Mucosa of gallbladder (tissue), 1 donor: ENCODE results near the gene REEP5. TPM values are rescaled to one million over a fixed set of nuclear protein-coding genes. Genes with fewer than 3 reads are reported as not detected.
A peak's percentile ranks its signal among the peaks of the same experiment; 100 is the strongest.
"Not testable (repeated sequence)": the region's sequence is repeated elsewhere in the genome, so short reads cannot be mapped to it uniquely, and the experiment has no call there.

Source experiments
- DNase-seq: peaks from one replicate; pipeline ENCODE4 v3.0.0-alpha.2; 2020; ENCODE audit warnings: low spot score
- total RNA-seq: library from RNA; stranded (reverse); gene quantifications from one replicate; pipeline ENCODE4 v1.2.1, GENCODE V29; 2021
- donor health status: DM: no; HTN: no; CAD: no.

Gene REEP5
- total RNA-seq, 1 donor from 2014 or later = 104 TPM

DNA sequence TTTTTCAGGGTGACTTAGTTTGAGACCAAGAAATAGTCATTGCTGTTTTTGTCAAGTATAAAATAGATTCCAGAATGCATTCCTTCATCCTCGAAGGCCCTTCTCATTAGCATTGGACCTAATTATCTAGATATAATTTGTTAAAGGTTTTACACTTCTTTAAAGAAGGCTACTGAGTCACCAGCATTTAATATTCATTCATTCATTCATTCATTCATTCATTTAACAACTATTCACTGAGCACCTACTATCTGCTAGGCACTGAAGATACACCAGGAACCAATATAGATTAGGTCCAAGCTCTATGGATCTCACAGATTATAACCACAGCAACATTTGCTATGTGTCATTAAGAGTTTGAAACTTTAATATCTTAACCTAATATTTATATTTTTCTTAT, 11.1 kb upstream of the REEP5 start:
- DNase-seq = no peak

DNA sequence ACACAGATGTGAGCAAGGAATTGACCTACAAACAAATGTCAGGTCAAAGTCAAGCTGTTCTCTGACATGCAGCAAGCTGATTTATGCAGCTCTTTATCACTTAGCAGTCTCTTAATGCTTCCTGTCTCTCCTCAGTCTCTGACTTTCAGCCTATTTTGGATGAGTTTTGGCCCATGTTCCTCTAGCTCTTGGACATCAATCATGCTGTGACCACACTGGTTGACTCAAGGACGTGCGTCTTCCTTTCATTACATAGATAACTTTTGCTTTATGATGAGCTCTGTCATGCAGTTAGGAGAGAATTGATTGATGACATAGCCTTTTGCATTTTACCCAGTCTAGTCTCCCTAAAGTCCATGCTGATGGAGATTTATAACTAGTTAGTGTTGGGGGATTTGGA, 9.4 kb upstream of the REEP5 start:
- DNase-seq = no peak

DNA sequence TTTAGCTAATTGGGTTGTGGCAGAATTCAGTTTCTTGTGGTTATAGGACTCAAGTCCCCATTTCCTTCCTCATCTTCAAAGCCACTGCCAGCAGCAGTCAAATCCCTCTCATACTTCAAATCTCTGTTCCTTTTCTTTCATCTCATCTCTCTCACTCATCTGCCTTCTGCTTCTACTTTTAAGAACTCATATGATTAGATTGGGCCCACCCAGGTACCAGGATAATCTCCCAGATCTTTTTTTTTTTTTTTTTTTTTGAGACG, 8.0 kb upstream of the REEP5 start:
- DNase-seq = no peak

DNA sequence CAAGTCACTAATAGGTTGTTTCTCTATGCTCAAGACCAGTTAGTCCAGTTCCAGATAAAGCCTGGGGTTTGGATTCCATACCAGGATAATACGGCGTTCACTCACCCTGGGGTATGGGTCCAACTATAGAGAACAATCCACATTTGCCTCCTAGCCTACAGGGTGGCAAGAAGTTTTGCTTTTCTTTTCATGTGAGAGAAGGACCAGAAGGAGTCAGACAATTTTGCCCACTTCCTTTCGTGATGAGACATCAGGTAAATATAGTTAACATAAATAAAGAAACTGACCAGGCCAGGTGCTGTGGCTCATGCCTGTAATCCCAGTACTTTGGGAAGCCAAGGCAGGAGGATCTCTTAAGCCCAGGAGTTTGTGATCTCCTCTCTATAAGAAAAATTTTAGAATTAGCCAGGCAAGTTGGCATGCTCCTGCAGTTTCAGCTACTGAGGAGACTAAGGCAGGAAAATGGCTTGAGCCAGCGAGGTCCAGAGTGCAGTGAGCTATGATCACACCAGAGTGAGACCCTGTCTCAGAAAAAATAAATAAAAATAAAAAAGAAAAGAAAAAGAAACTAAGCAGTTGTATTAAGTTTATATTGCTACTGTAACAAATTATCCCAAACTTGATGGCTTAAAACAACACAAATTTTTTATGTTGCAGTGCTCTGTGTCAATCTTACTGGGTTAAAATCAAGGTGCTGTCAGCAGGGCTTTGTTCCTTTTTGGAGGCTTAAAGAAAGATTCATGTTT, 7.5 kb upstream of the REEP5 start:
- no peak for DNase-seq

DNA sequence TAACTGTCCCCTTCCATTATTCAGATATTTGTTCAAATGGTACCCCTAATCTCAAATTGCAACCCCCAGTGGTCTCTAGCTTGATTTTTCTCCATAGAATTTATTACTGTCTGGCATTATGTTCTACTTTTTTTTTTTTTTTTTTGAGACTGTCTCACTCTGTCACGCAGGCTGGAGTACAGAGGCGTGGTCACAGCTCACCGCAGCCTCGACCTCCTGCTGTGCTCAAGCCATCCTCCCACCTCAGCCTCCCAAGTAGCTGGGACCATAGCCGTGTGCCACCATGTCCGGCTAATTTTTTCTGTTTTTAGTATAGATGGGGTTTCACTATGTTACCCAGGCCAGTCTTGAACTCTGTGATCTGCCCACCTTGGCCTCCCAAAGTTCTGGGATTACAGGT, 2.0 kb upstream of the REEP5 start:
- no peak for DNase-seq

DNA sequence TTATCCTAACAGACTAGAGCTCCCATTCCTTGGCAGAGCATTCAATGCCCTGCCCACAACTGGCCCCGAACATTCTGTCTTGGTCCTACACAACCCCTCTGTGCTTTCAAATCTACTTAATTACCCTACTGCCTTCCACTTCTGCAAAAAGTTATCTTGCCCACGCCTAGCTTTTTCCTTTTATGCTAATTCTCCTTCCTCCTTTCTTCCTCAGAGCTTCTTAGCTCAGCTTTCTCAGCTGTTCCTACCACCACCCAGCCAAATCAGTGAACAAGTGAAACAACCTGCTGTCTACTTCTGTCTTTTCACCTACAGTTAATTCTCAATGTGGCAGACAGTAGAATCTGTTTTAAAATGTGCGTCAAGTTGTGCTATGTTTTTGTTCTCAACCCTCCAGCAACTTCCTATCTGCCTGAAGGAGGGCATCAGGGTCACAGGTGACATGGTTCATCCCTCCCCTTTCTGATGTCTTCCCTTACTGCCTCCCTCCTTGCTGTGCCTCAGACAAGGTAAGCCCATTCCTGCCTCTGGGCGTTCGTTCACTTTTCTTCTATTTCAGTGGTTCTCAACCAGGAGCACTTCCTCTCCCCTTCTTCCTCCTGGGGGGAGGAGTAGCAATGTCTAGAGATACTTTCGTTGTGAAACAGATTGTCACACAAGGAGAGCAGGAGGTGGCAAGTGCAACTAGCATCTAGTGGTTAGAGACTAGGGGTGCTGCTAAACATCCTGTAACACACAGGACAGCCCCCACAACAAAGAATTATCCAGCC, 1.3 kb upstream of the REEP5 start:
- no peak for DNase-seq

DNA sequence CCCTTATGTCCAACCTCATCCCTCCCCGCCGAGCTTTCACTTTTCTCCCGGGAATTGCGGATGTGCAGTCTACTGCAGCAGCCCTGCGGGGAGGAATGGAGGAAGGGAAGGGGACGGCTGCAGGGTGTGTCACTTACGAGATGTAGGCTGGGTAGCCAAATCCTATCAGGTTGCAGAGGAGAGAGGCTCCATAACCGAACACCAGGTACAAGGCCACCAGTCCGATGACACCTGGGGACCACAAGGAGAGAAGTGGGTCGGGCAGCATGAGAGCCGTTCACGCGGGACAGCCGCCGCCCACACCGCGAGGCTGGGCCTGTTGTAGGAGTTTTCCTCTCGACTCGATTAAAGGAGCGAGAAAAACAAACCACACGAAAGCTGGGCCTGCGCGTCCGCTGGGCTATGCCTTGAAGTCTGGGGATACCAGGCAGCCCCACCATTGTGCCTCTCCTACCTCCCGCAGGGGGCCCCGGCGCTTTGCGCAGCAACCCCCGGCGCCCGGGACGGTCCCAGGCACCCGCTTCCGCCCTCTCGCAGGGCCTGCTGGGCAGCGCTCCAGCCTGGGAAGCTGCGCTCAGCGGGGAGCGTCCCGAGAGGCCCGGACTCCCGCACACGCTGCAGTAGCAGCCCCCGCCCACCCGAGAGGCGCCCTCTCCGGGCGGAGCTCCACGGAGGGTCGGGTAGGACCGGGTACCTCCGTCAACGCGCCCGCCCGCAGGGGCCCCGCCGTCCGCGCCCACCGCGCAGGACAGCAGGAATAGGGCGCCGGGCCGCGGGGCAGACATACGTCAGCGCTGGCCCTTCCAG, 798 bp downstream of the REEP5 start:
- DNase-seq = peak; percentile 54

DNA sequence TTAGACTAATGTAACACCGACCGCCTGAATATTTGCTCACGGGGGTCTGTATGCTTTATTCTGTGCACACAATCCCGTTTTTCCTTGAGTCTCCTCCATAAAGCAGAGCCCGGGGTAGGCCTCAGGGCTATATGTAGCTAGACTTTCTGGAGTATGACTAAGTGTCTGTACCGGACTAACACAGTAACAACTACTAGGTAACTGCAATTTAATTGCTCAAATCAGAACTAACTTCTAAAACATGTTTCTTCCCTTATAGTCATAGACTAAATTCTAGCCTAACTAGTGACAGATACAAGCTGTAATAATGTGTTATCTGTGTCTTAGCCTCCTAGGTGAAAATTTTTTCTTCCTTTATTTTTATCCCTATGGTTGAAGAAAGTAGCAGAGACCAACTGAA, 2.1 kb downstream of the REEP5 start:
- DNase-seq = no peak

DNA sequence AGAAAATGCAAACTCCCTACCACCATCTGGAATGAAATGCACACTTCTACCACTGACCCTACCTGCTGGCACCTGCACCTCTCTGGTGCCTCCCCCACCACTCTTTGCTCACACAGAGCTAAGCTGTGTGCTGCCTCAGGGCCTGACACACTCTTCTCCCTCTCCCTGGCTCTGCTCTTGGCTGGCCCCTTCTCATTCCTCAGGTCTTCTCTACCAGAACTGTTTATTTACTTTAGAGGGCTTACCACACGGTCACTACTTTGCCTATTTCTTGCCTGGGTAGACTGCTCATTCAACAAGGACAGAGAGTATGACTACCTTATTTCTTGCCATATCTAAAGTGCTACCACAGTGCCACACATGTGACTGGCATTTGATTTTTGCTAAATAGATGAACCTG, 3.3 kb downstream of the REEP5 start:
- no peak for DNase-seq

DNA sequence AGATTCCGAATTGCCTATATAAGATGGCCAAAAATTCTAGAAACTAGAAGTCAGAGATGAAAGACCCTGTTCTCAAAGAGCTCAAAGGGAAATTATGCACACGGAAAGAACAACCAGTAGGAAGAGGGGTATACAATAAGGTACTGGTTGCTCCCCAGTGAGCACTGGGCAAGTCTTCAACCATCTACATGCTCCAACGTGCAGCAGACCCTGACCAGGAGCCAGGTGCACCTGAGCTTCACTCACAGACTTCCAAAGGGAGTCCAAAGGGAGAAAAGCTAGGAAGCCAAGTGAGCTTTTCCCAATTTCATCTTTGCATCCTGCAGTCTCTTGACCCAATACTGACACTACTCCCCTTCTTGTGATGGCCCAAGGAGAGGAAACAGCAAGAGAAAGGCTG, 3.9 kb downstream of the REEP5 start:
- DNase-seq = no peak

DNA sequence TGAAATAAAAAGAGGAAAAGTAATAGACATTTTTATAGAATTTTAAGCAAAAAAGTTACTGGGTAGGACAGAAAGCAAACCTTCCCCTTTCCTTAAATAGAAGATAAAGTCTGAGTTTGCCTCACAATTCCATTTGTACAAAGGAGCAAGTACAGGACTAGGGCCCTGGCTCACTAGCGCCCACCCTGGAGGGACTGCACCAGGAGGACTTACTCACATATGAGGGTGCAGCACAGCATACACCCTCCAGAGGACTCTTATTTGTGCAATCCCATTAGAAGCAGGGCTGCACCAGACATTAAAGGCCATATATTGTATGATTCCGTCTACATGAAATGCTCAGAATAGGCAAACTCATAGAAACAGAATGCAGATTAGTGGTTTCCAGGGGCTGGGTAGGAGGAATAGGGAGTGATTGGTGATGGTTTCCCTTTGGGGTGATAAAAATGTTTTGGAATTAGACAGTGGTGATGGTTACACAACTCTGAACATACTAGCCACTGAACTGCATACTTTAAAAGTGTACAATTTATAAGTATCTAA, 4.5 kb downstream of the REEP5 start:
- no peak for DNase-seq

DNA sequence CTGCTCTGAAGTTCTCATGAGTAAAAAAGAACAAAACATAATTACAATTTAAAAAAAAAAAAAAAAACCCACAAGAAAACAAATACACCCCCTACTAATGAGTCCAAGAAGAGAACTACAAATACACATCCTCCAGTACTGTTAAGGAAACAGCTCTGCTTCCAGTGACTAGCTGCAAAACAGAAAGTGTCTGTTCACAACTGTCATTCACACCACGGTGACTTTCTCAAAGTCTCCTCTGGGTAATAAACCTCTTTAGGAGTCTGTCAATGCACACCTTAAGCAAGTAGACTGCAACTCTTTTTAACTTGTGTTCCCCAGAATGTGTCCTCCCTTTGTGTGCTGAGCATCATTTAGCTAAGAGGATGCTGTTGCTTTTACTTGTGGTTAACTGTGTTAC, 6.2 kb downstream of the REEP5 start:
- DNase-seq = no peak

DNA sequence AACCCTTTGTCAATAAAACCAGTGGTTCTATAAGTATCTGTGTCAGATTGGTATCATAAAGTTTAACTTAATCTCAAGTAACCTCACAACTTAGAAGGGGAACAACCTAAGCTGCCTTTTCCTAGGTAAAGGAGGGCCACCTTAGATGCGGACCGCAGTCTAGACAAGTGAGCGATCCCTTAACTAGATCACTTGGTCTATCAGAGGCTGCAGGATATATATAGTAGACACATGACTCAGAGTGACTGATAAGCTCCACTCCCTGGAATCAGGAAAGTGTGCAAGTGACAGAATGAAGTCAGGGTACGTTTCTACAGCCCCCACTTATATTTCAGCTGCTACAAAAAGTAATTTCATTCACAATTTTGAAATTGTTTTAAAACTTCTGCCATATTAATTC, 7.4 kb downstream of the REEP5 start:
- DNase-seq = no peak

DNA sequence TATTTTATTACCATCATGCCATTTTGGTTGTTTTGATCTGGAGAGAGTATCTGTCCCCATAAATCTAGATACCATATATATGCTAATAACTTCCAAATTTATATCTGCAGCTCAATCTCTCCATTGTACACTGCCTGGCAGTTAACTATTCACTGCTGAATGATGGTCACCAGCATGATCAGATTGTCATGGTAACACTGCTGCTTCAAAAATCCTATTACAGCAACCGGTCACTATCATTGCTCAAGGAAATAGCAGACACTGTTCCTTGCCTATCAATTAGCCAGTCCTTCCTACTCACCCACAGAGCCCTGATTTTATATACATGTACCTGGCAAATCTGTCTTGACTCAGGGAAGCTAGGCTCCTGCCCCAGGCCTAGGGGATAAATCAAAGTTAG, 11.5 kb downstream of the REEP5 start:
- no peak for DNase-seq

DNA sequence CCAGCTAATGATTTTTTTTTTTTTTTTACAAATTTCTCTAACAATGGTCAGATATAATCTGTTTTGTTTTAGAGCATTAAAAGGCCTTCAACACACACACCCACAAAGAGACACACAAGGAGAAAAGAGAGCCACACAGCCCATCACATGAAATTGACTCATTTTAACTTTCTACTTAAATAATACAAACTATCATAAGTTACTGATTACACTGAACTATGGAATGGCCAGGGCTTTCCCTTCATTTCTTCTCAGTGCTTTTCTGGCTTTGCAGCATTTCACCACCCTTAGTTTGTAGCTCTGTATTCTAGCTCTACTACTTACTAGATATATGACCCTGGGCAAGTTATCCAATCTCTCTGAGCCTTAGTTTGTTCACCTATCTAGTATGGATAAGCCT, 13.2 kb downstream of the REEP5 start:
- no peak for DNase-seq

DNA sequence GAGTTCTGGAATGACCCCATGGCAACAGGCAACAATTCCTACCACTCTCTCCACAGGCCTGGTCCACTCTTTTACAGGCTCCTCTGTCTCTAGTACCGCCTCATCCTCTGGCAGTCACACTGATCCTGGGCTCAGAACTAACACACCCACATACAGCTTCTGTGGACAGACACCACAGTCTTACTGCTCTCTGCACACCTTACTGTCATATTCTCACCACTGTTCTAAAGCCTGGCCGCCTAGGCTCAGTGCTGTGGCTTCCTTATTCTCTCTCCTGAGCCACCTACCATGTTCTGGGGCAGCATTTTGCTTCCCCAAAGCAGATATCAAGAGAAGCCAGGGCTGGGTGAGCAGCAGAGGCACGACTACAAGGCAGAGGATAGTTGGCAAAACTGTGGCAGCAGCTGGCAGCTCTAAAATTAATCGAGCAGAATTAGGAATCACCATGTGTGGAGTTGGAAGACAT, 14.8 kb downstream of the REEP5 start:
- DNase-seq = no peak

DNA sequence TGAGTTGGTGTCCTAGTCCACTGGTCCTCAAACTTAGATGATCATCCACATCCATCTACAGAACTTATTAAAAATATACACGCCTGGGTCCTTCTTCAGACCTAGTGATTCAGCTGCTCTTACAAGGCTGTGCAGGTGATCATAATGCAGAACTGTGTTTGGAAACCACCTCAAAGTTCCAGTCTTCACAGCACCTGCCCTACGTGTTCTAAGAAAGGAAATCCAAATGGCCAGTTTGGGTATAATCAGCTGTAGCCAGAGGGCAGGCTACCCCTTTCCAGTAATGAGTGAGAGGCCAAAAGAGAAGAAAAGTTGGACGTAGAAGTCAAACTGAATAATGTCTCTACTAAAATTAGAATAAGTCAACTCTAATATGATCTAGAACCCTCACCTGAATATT, 15.4 kb downstream of the REEP5 start:
- no peak for DNase-seq

DNA sequence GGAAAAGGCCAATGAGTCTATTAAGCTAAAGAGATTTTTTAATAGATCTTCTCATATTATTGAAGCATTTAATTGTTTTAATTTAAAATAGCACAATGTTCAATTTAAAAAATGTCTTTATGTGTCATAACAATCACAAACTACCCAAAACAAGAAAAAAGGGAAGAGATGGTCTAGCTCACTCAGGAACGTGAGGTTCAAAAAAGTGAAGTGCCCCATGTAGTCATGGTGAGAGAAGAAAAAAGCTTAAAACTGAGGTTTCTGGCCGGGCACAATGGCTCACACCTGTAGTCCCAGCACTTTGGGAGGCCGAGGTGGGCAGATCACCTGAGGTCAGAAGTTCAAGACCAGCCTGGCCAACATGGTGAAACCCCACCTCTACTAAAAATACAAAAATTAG, 17.0 kb downstream of the REEP5 start:
- DNase-seq = not testable (repeated sequence)

DNA sequence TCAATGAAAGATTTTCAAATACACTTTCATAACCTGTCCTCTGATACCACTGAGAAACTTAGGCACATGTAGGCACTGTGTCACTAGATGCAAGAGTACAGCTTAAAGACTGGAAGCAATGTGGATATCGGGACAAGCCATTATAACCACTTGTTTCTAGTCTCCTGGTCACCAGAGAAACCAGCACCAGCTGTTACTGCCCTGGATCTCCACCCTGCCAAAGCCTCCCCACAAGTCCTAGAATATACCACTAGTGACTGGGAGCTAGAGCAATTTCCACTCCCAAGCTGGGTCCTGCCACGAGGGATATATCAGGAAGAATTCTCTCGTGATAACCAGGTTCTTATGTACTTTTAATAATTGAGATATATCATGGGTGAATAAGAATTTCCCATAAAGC, 19.5 kb downstream of the REEP5 start:
- no peak for DNase-seq

DNA sequence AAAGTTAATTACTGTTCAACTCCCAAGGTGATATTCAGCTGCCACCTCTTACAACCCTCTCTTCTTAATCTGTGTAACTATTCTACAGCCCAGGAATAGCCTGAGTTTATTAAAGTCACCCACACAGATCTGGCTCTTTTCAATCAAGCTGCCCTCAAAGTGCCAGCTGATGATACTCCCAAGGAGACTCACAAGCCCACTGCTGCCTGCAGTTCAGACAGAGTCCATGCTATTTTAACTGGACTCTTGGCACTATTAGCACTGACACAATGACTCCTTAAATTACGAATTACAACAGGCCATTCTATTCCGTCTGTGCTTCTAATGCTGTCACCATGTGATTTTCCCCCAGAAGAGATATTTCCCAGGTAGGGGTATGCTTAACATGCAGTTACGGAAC, 26.3 kb downstream of the REEP5 start:
- no peak for DNase-seq

DNA sequence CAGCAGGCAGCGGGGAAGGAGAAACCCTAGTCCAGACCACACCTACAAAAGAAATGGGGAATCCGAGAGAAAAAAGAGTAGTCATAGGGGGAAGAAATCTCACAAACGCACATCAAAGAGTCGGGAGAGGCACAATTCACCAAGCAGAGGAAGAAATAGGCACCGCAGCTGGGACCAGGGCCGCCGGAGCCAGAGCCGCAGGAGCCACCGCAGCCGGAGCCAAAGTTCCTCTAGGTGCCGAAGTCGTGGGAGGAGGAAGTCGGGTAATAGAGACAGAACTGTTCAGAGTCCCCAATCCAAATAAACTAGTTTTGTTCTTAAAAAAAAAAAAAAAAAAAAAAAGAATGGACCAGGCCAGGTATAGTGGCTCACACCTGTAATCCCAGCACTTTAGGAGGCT, 29.3 kb downstream of the REEP5 start:
- no peak for DNase-seq

DNA sequence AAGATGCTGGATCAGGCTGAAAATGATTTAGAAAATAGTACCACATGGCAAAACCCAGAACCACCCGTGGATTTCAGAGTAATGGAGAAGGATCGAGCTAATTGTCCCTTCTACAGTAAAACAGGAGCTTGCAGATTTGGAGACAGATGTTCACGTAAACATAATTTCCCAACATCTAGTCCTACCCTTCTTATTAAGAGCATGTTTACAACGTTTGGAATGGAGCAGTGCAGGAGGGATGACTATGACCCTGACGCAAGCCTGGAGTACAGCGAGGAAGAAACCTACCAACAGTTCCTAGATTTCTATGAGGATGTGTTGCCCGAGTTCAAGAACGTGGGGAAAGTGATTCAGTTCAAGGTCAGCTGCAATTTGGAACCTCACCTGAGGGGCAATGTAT, 30.0 kb downstream of the REEP5 start:
- not testable (repeated sequence) for DNase-seq

DNA sequence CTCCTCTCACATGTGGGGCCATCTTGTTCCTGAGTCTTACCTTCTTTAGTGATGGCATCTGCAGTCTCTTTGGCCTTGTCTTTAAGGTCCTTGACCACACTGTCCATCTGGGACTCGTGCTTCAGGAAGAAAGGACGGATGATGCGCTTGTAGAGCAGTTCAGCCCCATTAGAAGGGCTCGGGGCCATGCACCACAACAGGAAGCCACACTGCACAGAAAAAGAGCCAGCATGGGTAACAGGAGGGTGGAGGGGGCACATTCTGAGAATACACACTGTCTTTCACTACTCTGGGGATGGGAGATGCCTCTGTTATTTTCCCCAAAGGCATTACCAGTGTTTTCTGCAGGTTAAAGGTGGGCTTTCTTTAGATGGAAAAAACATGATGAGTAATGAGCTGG, 35.1 kb downstream of the REEP5 start:
- DNase-seq = no peak
